GM12874 (cell line): ENCODE data around the gene PTPRO.

Experiments used
- TF ChIP-seq, protein P1 (sequence below): IDR thresholded peaks from 2 replicates; pipeline ENCODE4 v1.5.1; 2011; ENCODE audit warnings: low read depth, mild to moderate bottlenecking, control low read depth, low read length, moderate library complexity; ENCODE audit not compliant: insufficient read depth

PTPRO gene

DNA sequence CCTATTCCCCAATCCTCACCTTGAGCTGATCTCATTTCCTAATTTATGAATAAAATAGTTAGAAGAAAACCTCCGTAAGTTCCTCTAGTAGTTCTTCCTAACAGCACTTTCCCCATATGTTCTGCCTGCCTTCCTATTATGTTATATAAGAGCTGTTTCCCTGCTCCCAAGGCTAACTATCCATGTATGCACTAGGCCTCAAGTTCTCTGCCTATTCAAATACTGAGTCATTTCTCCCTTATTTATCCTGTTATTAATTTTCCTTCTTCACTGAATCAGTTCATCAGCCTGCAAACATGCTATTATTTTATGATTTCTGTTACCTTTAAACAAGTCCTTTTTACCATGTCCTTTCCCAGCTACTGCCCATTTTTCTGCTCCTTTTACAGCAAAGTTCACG is 302.8 kb downstream of the PTPRO start:
- TF ChIP-seq, protein P1, sequence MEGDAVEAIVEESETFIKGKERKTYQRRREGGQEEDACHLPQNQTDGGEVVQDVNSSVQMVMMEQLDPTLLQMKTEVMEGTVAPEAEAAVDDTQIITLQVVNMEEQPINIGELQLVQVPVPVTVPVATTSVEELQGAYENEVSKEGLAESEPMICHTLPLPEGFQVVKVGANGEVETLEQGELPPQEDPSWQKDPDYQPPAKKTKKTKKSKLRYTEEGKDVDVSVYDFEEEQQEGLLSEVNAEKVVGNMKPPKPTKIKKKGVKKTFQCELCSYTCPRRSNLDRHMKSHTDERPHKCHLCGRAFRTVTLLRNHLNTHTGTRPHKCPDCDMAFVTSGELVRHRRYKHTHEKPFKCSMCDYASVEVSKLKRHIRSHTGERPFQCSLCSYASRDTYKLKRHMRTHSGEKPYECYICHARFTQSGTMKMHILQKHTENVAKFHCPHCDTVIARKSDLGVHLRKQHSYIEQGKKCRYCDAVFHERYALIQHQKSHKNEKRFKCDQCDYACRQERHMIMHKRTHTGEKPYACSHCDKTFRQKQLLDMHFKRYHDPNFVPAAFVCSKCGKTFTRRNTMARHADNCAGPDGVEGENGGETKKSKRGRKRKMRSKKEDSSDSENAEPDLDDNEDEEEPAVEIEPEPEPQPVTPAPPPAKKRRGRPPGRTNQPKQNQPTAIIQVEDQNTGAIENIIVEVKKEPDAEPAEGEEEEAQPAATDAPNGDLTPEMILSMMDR, result no peak

DNA sequence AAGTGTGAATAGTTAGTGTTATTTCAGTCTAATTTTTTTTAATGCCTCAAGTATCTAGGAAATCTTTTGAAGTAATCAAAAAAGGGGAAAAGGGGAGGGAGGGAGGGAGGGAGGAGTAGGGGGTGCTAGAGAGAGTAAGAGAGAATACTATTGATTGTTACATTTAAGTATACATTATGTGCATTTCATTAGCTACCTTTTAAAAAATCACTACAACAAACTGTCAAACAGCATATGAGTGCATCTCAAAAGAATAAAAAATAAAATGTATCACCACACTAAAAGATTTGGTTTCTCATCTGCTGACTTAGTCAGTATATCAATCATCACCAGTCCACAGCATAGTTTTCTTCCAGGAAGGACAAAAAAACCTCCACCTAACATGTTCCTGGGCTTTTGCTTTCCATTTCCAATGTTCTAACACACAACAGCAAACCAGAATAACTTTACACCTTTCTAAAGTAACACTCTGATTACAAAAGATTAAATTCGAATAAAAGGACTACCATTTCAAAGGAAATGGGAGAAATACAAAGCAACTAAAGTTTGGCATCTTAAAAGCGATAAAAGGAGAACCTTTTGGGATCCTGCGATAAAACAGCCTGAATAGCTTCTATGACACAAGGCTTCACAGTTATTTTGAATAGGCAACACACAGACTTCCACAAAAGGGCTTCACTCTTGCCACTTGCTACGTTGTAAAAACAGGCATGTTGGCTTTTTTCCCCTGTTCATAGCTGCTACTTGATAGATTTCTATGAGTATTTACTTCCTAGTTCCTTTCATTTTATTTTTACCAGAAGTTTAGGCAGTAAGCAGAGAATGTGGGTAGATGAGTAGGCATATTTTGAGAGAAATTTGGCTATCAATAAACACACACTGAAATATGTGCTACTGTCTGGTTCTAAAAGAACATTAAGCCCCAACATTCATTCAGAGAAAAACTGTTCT is 306.0 kb downstream of the PTPRO start:
- TF ChIP-seq, protein P1, result no peak

DNA sequence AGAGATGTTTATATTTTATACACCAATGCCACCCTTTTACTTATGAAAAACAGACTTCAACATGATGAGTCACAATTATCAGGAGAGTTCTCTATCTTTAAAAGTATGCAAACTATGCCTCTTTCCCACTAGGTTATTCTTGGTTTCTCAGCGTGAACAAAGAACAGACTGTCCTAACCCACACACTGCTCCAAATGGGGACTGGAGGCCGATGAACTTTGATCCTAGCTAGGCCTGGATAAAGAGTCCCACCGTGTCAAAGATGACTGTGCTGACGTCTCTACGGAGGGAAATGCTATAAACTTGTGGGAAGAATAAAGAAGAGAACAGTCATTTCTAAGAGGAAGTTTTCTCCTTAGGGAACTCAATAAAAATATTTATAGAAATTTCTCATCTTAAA is 306.8 kb downstream of the PTPRO start:
- TF ChIP-seq, protein P1, result no peak

DNA sequence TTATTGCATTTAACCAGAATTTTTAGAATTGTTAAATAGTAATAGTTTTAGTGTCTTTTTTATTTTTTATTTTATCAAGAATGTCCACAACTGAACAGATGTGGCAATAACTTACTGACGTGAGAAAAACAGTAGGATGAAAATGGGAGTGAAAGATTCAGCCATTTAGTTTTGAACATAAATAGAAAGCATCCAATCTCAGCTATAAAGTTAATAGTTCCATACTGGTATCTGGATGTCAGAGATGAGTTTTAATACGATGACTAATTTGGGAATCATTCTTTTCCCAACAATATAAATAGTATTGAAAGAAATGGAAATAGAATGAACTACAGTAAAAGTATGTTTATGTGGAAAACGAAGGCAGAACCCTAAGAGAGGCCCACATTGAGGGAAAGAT is 307.5 kb downstream of the PTPRO start:
- TF ChIP-seq, protein P1, result no peak

DNA sequence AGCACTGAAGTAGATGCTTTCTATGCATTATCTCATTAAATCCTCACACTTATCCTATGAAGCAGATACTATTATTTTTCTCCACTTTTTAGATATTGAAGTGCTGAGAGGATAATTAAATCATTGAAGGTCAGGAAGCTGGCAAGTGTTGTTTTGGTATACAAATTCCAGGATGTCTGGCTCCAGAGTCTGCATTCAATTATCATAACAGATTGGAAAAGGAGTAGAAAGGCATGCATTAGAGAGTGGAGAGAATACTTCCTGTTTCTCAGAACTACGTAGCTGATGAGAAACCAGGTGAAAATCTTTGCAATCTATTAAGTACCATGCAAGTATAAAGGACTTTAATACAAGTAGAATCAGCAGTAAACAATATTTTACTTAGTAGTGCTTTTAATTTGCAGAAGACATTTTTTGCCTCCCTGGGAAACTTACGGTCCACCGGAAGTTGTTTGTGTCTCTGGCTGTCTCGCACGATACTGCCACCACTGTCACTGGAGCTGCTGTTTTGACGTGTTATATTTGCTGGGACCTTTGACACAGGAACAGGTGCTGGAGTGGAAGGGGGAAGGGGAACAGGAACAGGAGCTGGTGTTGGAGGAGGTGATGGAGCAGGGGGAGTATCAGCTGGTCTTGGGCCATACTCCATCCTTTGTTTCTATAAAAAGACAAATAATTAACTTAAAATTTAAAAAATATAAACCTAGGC is 308.9 kb downstream of the PTPRO start:
- TF ChIP-seq, protein P1, result no peak

DNA sequence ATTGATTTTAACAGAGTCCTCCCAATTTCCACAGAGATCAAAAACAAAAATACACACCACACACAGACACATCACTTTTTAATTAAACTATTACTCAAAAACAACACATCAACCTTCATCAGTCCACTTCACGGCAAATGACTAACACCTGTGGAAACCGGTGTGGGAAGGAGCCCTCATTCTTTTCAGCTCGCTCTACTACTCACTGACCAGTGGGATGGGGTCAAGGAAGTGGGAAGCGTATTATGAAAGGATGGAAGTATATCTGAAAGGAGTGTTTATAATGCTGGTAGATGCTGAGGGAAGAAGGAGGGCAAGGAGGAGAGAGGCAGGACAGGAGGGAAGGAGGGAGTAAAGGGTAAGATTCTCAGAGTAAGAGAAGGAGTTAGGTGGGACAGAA is 310.4 kb downstream of the PTPRO start:
- TF ChIP-seq, protein P1, result no peak

DNA sequence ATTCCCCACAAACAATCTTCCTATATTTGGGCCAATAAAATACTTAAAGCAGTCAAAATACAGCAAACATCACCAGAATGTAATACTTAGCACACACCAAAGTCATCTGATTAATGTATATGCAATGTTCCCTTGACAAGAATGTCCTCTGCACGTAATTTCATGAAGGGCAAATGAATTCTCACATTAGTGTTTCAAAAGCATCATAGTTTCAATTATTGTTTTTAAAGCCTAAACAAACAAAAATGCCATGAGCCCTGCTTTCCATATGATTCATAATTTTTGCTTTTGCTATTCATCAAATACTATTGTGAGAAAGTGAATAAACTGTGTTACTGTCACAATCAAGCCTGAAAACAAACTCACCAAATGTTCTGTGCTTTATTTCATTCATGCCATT is 310.9 kb downstream of the PTPRO start:
- TF ChIP-seq, protein P1, result no peak
